Measurements from ENCODE around the gene BMP4. TPM values are rescaled to one million over a fixed set of nuclear protein-coding genes. Genes with fewer than 3 reads are reported as not detected.

BMP4 gene
- total and polyA plus RNA-seq, 2 of the 13 experiments (the other 11 are each of a cell fraction or from before 2014, with no cell fraction given), result 56.4 to 169 TPM

GRCh38 chr14:53934778-53935414, 21.7 kb downstream of the BMP4 start (continued):
- TF ChIP-seq KLF13 (CRISPR knock-in tag; IDR thresholded peaks at IDR 0.05) (no peak), KLF9 (CRISPR knock-in tag; IDR thresholded peaks at IDR 0.05; ENCODE audit: low read depth) (no peak), ZNF724P (CRISPR knock-in tag; IDR thresholded peaks at IDR 0.05; ENCODE audit: borderline replicate concordance) (no peak), CBFB (CRISPR knock-in tag; IDR thresholded peaks at IDR 0.05) (no peak), ZNF207 (IDR thresholded peaks at IDR 0.05; ENCODE audit: borderline replicate concordance) (no peak), FOSL2 (CRISPR knock-in tag; IDR thresholded peaks at IDR 0.05) (no peak)
- TF ChIP-seq, protein P1, sequence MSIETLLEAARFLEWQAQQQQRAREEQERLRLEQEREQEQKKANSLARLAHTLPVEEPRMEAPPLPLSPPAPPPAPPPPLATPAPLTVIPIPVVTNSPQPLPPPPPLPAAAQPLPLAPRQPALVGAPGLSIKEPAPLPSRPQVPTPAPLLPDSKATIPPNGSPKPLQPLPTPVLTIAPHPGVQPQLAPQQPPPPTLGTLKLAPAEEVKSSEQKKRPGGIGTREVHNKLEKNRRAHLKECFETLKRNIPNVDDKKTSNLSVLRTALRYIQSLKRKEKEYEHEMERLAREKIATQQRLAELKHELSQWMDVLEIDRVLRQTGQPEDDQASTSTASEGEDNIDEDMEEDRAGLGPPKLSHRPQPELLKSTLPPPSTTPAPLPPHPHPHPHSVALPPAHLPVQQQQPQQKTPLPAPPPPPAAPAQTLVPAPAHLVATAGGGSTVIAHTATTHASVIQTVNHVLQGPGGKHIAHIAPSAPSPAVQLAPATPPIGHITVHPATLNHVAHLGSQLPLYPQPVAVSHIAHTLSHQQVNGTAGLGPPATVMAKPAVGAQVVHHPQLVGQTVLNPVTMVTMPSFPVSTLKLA (IDR thresholded peaks at IDR 0.05), result no peak

GRCh38 chr14:53932966-53933365, 23.7 kb downstream of the BMP4 start:
- DNase-seq (ENCODE audit: low spot score), result no peak
- Histone ChIP-seq H3K27ac (ENCODE audit: extremely low read length, insufficient read depth, low read length) (no peak overlapping the region), H3K9ac (ENCODE audit: insufficient read depth, low read depth, low read length) (no peak overlapping the region), H3K4me1 (ENCODE audit: insufficient read depth, low read length) (peaks cover 42% of the 10 kb centered on the region), H3K36me3 (replicated peaks in 1 of 2; ENCODE audit: control insufficient read depth in 1 of 2, insufficient read depth in 2 of 2, low read length in 2 of 2) (no peaks in the 10 kb centered on the region; a peak in 1 of 5 replicates), H3K4me2 (ENCODE audit: low read depth, low read length) (no peak overlapping the region), H3K9me3 (ENCODE audit: low read length) (no peaks in the 10 kb centered on the region), H2AFZ (ENCODE audit: low read length) (no peak overlapping the region), H4K20me1 (ENCODE audit: insufficient read depth, low read length) (no peaks in the 10 kb centered on the region), H3K27me3 (ENCODE audit: control insufficient read depth in 1 of 2, insufficient read depth in 2 of 2, low read length in 2 of 2) (no peaks in the 10 kb centered on the region), H3K4me3 (replicated peaks in 1 of 3; ENCODE audit: insufficient read depth in 1 of 3, low read depth in 2 of 3, low read length in 3 of 3) (no peak overlapping the region), H3K79me2 (ENCODE audit: insufficient read depth, low read length) (no peaks in the 10 kb centered on the region)
- ChIA-PET CTCF (ENCODE audit: low intra/inter-chr PET ratio, low total read pairs) (no interaction called here), POLR2A (interaction anchor here (1.0 to 1.1 kb wide), 2 partner anchors 21 to 24 kb away, joined by 4 to 7 read pairs; no protein-coding TSS in a partner anchor)
- no peak for ATAC-seq
- no peak for FAIRE-seq
- no peak for TF ChIP-seq POLR2A (IDR thresholded peaks at IDR 0.05; ENCODE audit: insufficient read depth in 1 of 2, low read depth in 2 of 2, low read length in 2 of 2)
- no peak for TF ChIP-seq MIER3 (CRISPR knock-in tag; IDR thresholded peaks at IDR 0.05; ENCODE audit: borderline replicate concordance)
- TF ChIP-seq HNF1B (CRISPR knock-in tag; IDR thresholded peaks at IDR 0.05), result no peak
- TF ChIP-seq ZEB1 (IDR thresholded peaks at IDR 0.05; ENCODE audit: insufficient replicate concordance, low read depth), result no peak
- BruUV-seq (replicated peaks), result no TSS peak
- in situ Hi-C loops (cut with HindIII; ENCODE audit: extremely low pct_ligation_motif_present, low pct_unique_long_range_greater_than_20kb), result no loop called here
- intact Hi-C loops (cut with micrococcal nuclease; ENCODE audit: unreplicated experiment), result no loop called here

All from HepG2 (cell line).